Right cardiac atrium (tissue), 5 donors: ENCODE data around the gene SNED1. TPM values are rescaled to one million over a fixed set of nuclear protein-coding genes. Genes with fewer than 3 reads are reported as not detected.

ENCODE experiments used
- ATAC-seq, 2 donors: fragments of 200-7000 bp; cut with Tn5 transposase; one replicate each; pipeline versions ENCODE4 v1.8.0 to v1.9.1; 2020; ENCODE audit warnings: moderate library complexity in 2 of 2, mild to moderate bottlenecking in 1 of 2
- DNase-seq, 3 donors: peaks; one replicate each; pipeline ENCODE4 v3.0.0-alpha.2; 2020
- H3K27ac ChIP-seq: one replicate; pipeline ENCODE4 v1.5.1; 2013; ENCODE audit warnings: mild to moderate bottlenecking, low read length, control low read depth, moderate library complexity
- H3K27me3 ChIP-seq: one replicate; pipeline ENCODE4 v1.6.1; 2013; ENCODE audit not compliant: control insufficient read depth, insufficient read depth
- H3K4me1 ChIP-seq: one replicate; pipeline ENCODE4 v1.6.1; 2013; ENCODE audit warnings: low read length; ENCODE audit not compliant: control insufficient read depth, insufficient read depth
- H3K4me3 ChIP-seq: one replicate; pipeline ENCODE4 v1.5.1; 2013; ENCODE audit warnings: low read length, control low read depth
- H3K9me3 ChIP-seq: one replicate; pipeline ENCODE4 v1.6.1; 2013; ENCODE audit warnings: low read length; ENCODE audit not compliant: control insufficient read depth
- WGBS: extraction: QIAGEN DNeasy Blood & Tissue Kit; methylation state at CpG from one replicate; pipeline ENCODE4 v1.1.7; 2013; 5-methylcytosine and 5-hydroxymethylcytosine counted together
- intact Hi-C, 4 donors: fragments of 100-400 bp; cut with DNase I; formaldehyde crosslinking; loops; one replicate each; pipeline versions ENCODE4 v1.11.0 to v1.14.0; 2022 to 2023
- polyA plus RNA-seq: library from polyadenylated mRNA; stranded (reverse); fragments of 200-250 nt; gene quantifications from one replicate; pipeline ENCODE4 v1.2.3, GENCODE V29; 2013
- total RNA-seq, 4 donors: library from RNA; stranded (reverse); fragmentation: NEBNext Ultra II Directional; extraction: Animal tissue kit (Norgen Biotek cat#: 25700); gene quantifications; one replicate each; pipeline ENCODE4 v1.2.1, GENCODE V29; 2021
- donor health status: healthy with polysubstance abuse.
- donor health status: DM: no; HTN: yes; CAD: no.
- donor health status: DM: no; HTN: no; CAD: no.
- donor health status: DM: no; HTN: yes; CAD: no; lungs with severe emphysema.
- donor health status: DM: yes; HTN: yes; CAD: no.

The SNED1 gene
- total and polyA plus RNA-seq, 5 donors = 6.7 to 19.2 (median 15.8) TPM

GRCh38 chr2:241066893-241067341 is 68.5 kb downstream of the SNED1 start:
- DNase-seq (no peak), ATAC-seq (no peak)
- no peak overlapping the region for H3K4me3 ChIP-seq
- no peaks in the 10 kb centered on the region for H3K27me3 ChIP-seq
- no peak overlapping the region for H3K27ac ChIP-seq
- 74% methylated on average over 15 of the region's 15 CpGs for WGBS
- no peaks in the 10 kb centered on the region for H3K4me1 ChIP-seq
- intact Hi-C loops = loop anchor here in 1 of 4 donors (10.0 kb wide), 1 partner anchor 202 kb away; the partner anchor contains the start of gene AGXT
- no peaks in the 10 kb centered on the region for H3K9me3 ChIP-seq

- 92% methylated on average over 21 of the region's 21 CpGs for WGBS
- Histone ChIP-seq H3K4me3 (no peak overlapping the region), H3K27ac (no peak overlapping the region), H3K4me1 (no peaks in the 10 kb centered on the region), H3K9me3 (no peaks in the 10 kb centered on the region), H3K27me3 (no peaks in the 10 kb centered on the region)
- intact Hi-C loops = loop anchor here in 1 of 4 donors (10.0 kb wide), 1 partner anchor 203 kb away; the partner anchor contains the start of gene AGXT
- ATAC-seq (no peak), DNase-seq (peak in 1 of 3 donors; percentile 23)
Observed at GRCh38 chr2:241067501-241068135, 69.2 kb downstream of the SNED1 start.

GRCh38 chr2:241068136-241068941 is 69.9 kb downstream of the SNED1 start:
- H3K9me3 ChIP-seq = no peaks in the 10 kb centered on the region
- WGBS = 86% methylated on average over 25 of the region's 25 CpGs
- ATAC-seq = no peak
- no peaks in the 10 kb centered on the region for H3K27me3 ChIP-seq
- H3K4me1 ChIP-seq = no peaks in the 10 kb centered on the region
- intact Hi-C loops = loop anchor here in 1 of 4 donors (10.0 kb wide), 1 partner anchor 204 kb away; the partner anchor contains the start of gene AGXT
- no peak overlapping the region for H3K4me3 ChIP-seq
- H3K27ac ChIP-seq = no peak overlapping the region
- no peak for DNase-seq

GRCh38 chr2:241068942-241069810 is 70.8 kb downstream of the SNED1 start:
- Histone ChIP-seq H3K4me1 (no peaks in the 10 kb centered on the region), H3K27me3 (no peaks in the 10 kb centered on the region), H3K27ac (no peak overlapping the region), H3K9me3 (no peaks in the 10 kb centered on the region), H3K4me3 (no peak overlapping the region)
- DNase-seq (no peak), ATAC-seq (no peak)
- intact Hi-C loops = loop anchor here in 1 of 4 donors (10.0 kb wide), 1 partner anchor 204 kb away; the partner anchor contains the start of gene AGXT
- 88% methylated on average over 28 of the region's 28 CpGs for WGBS

GRCh38 chr2:241069821-241070281 is 71.4 kb downstream of the SNED1 start:
- no peak overlapping the region for H3K4me3 ChIP-seq
- WGBS = 66% methylated on average over 26 of the region's 26 CpGs
- H3K27me3 ChIP-seq = no peaks in the 10 kb centered on the region
- H3K27ac ChIP-seq = no peak overlapping the region
- ATAC-seq = peak in 1 of 2 donors; percentile 8
- H3K9me3 ChIP-seq = no peaks in the 10 kb centered on the region
- DNase-seq = peak in 1 of 3 donors; percentile 50
- intact Hi-C loops = loop anchor here in 1 of 4 donors (10.0 kb wide), 1 partner anchor 205 kb away; the partner anchor contains the start of gene AGXT
- H3K4me1 ChIP-seq = no peaks in the 10 kb centered on the region

- H3K4me3 ChIP-seq = no peak overlapping the region
- H3K9me3 ChIP-seq = no peaks in the 10 kb centered on the region
- intact Hi-C loops = no loop called here
- no peak for DNase-seq
- H3K27me3 ChIP-seq = no peaks in the 10 kb centered on the region
- 94% methylated on average over 13 of the region's 13 CpGs for WGBS
- H3K4me1 ChIP-seq = no peaks in the 10 kb centered on the region
- no peak for ATAC-seq
- no peak overlapping the region for H3K27ac ChIP-seq
Observed at GRCh38 chr2:241070361-241070760, 71.9 kb downstream of the SNED1 start.

- WGBS = 84% methylated on average over 31 of the region's 31 CpGs
- ATAC-seq = no peak
Observed at GRCh38 chr2:241070811-241071676, 72.6 kb downstream of the SNED1 start.

GRCh38 chr2:241071677-241072111 is 73.3 kb downstream of the SNED1 start:
- no peak overlapping the region for H3K4me3 ChIP-seq
- intact Hi-C loops = no loop called here
- no peaks in the 10 kb centered on the region for H3K9me3 ChIP-seq
- ATAC-seq (no peak), DNase-seq (no peak)
- H3K27ac ChIP-seq = no peak overlapping the region
- 89% methylated on average over 25 of the region's 25 CpGs for WGBS
- no peaks in the 10 kb centered on the region for H3K27me3 ChIP-seq
- no peaks in the 10 kb centered on the region for H3K4me1 ChIP-seq

More at GRCh38 chr2:241070811-241071676, 72.6 kb downstream of the SNED1 start:
- DNase-seq = no peak
- H3K27ac ChIP-seq = no peak overlapping the region
- no peaks in the 10 kb centered on the region for H3K9me3 ChIP-seq
- no peak overlapping the region for H3K4me3 ChIP-seq
- no peaks in the 10 kb centered on the region for H3K4me1 ChIP-seq
- H3K27me3 ChIP-seq = no peaks in the 10 kb centered on the region
- intact Hi-C loops = no loop called here

GRCh38 chr2:241072151-241072550 is 73.7 kb downstream of the SNED1 start:
- H3K4me3 ChIP-seq = no peak overlapping the region
- DNase-seq (no peak), ATAC-seq (no peak)
- H3K9me3 ChIP-seq = no peaks in the 10 kb centered on the region
- intact Hi-C loops = no loop called here
- H3K4me1 ChIP-seq = no peaks in the 10 kb centered on the region
- 82% methylated on average over 9 of the region's 9 CpGs for WGBS
- H3K27me3 ChIP-seq = no peaks in the 10 kb centered on the region
- no peak overlapping the region for H3K27ac ChIP-seq
